ENCODE measurements around the gene CAPZB.

CAPZB gene

DNA sequence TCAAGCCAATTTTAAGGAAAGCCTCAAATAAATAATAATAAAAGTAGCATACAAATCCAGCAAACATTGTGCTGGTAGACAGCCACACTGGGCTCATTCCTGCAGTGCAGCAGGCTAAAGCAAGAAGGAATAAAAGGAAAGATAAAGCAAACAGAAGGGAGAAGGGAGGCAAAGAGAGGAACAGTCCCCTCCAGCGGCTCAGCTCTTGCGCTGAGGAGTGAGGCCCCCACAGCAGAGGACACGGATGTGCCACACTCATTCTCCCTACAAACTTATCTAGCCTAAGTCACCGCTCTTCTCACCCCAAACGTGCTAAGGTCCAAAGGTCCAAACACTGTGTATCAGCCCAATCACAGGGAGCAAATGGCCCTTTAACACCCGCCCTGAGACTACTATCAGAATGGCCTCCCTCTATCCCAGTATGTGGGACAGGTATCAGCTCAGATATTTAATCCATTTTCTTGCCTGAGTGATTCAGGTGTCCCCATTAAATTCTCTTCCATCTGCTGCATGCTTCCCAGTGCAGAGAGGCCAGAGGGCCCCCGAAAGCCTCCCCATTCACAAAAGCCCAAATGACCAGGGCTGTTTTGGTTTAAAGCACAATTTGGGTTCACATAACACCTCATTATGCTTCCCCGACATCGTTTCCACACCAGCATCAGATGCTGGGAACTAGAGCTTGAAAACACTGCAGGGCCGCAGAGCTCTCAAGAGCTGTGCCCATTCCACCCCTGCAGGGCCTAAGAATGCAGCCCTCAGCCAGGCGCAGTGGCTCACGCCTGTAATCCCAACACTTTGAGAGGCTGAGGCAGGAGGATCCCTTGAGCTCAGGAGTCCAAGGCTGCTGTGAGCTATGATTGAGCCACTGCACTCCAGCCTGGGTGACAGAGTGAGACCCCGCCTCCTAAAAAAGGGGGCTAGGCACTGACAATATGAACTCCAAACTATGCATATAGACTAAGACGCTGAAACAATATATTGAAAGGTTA is 17.8 kb downstream of the CAPZB start:
- no peak for DNase-seq

DNA sequence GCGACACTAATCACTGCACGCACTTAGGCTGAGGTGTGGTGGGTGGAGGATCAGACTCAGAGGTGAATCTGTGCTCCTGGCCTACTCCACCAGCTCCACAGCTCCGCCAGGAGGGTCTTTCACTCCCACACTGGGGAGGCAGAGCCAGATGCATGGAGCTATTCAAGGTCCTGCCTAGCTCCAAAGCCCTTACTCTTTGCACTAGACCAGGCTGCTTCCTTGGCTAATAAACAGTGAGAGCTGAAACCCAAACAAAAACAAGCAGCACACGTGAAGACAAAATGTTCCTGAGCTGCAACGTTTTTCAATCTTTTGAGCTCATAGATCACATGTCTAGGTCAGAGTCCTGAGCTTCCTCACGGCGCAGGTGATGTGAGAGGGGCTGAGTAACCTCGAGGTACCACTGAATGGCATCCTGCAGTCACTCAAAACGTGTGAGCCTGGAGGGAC is 19.2 kb downstream of the CAPZB start:
- DNase-seq = no peak

DNA sequence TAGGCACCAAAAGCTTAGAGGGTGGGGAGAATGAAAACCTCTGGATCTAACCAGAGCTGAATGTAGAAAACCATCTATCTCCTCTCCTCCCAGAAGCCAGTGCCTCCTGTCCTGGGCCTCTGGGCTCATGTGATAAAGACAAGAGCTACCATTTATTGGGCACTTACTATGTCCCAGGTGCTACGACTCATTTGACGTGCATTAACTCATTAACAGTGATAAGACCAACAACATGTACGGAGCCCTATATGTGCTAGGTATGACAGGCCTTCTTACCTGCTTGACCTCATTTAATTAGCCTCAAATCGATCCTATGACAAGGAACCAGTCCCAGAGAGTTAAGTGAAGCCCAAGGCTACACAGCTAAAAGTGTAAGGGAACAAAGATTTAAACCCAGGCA is 19.7 kb downstream of the CAPZB start:
- DNase-seq = no peak

DNA sequence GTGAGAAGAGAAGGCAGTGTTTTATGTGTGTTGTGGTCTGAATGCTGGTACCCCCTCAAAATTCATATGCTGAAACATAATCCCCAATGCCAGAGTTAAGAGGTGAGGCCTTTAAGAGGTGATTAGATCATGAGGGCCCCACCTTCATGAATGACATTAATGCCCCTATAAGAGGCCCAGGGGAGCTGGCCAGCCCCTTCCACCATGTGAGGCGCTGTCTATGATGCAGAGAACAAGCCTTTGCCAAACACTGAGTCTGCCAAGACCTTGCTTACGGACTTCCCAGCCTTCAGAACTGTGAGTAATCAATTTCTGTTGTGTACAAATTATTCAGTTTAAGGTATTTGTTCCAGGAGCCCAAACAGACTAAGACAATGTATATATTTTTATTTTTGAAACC is 20.2 kb downstream of the CAPZB start:
- DNase-seq = no peak

DNA sequence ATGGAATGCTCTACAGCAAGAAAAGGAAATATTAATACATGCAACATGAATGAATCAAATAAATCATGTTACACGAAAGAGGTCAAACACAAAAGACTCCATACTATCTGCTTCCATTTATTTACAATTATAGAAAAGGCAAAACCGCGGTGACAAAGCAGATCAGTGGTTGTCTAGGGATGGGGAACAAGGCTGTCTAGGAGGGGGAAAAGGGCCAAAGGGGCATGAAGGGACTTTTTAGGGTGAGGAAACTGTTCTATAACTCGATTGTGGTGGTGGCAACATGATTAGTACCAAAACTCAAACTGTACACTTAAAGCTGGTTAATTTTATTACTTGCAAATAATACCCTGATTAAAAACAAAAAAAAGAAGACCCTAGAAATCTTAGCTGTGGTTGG is 20.6 kb downstream of the CAPZB start:
- no peak for DNase-seq

DNA sequence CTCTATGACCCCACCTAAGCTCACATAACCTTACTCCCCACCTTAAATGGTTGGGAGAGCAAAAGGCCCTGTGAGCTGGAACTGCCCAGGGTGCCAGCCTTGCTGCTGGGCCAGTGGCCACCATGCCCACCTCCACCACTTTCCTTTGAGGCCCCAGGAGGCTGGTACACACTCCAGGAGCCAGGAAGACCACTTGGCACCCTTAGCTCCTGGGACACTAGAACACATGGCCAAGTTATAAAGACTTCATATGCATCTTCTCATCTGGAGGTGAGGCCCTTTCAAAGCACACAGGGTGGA is 21.9 kb downstream of the CAPZB start:
- no peak for DNase-seq

DNA sequence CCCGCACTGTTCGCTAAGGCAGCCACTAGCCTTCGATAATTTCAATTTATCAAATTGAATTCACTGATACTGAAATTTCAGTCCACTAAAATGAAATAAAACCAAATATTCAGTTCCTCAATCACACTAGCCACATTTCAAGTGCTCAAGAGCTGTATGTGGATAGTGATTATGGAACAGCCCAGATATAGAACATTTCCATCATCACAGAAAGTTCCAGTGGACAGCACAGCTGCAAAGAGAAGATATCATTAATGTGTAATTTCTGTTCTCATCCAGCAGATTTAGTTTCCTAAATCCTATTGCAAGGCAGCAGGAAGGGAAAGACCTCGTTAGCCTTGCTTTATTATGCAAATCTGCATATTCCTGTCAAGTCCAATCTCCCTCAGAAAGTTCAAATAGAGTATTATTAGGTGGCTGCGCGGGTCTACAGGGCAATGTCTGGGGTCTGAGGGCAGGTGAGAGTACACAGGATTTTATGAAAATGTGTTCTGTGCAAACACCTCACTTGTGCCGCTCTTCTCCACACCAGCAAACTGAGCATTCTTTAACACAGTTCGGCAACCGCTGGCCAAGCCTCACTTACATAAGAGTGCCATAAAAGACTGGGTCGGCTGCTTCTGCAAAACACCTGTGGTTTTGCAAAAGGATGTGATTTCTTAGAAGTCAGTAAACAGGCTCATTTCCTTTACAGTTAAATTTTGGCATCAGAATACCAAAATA is 22.4 kb downstream of the CAPZB start:
- no peak for DNase-seq

DNA sequence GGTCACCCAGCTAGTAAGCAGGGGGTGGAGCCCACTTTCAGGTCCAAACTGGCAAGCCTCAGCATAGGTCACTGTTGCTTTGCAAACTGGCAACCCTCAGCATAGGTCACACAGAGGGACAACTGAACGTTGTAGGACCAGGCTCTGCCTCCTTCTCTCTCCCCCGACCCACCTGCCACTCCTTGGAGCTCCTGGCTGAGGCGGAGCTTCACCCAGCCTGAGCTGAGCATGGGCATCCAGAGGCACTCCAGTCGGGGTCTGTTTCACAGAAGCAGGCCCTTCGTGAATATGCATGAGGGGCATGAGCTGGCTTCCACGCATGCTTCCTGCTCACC is 24.2 kb downstream of the CAPZB start:
- no peak for DNase-seq

DNA sequence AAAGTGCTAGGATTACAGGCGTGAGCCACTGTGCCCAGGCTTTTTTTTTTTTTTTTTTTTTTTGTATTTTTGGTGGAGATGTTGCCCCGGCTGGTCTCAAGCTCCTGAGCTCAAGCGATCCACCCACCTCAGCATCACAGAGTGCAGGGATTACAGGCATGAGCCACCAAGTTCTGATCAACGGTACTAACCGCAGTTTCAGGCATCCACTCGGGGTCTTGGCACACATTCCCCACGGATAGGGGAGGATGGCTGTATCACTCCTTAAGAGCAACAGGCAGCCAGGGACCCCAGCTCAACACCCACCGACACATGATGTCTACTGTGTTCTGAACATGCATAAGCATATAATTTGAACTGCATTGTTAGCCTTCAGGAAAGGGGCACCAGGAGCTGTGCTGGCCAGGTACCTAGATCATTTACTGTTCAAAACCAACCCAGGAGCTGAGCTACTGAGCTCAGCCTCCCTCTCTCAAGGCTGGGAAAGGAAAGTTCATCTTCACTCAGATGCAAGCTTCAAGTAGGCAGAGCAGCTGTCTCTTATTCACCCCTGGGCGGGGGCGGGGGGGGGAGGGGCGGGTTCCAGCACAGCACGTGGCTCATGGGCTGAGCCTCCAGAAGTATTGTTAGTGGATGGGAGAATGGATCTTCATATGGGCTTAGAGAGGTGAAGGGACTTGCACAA is 24.7 kb downstream of the CAPZB start:
- DNase-seq = no peak

DNA sequence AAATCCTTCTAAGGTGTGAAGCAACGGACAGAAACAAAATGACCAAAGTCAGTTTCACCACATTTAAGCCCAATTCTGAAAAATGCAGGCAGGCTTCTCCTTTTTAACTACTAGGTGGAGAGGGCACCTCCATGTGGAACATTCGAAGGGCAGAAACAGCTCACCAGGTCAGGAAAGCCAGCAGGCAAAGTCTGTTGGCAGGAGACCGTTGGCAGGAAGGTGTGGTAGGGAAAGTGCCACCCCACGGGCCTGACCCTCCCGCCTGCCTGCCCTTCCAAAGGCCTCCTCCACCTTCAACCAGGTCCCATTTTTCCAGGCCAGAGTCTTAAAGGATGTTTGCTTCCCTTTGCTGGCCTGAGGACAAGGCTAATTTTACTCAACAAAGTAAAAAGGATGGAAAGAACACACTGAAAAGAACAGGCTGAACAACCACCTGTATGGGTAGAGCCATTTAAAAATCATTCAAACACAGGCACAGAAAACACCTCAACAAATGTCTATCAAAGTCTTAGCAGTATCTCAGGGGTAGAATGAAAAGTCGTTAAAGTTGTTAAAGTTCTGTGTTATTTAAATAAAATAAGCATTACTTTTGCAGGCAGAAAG is 26.4 kb downstream of the CAPZB start:
- no peak for DNase-seq

DNA sequence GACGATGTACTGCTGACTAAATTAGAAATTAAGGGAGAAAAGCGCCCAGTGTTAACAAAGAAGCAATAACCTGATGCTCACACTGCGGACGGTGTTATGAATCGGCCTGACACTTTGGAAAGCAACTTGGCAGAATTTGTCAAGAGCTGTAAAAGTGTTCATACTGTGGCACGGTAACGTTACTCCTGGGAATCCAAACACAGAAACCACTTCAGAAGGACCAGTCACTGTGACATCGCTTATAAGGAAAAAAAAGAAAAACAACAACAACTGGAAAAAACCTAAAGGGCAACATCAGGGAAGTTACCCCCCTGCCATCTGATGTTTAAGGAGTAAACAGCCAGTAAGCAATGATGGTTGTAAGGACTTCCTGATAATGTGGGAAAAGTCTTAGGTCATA is 27.7 kb downstream of the CAPZB start:
- no peak for DNase-seq

DNA sequence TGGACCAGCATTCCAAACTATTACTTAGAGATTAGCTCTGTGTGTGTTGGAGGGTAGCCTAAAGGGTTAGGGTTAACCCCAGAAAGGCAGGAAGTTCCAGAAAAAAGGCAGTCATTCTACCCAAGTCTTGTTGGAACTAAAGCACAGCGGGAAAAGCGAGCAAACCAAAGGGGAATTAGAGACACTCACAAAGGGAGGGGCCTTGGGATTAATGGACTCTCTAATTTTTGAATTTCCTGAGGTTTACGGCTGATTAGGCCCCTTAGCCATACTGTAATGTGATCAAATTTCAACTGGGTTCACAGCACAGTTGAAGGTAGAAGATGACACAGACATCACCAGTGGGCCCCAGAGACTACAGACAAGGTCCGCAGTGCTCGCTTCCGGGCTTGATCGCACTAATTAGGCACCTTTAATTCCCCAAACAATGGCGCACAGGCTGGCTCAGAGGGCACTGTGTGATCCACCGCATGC is 28.3 kb downstream of the CAPZB start:
- no peak for DNase-seq

DNA sequence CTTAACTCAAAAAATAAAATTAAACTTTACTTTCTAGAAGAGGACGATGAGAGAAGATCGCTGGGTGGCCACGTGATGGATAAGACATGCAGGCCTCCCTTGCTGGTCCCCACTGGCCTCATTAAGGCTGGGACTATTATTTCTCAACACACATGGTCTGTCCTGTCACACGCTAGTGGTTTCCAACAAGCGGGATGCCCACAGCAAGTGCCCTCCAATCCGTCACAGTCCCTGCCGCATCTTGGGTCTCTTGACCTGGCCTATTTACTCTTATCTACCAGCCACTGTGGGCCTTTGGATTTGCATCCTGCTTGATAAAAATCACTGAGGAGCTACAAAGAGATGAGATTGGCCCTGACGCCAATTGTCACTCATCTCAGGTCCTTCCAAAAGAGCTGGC is 30.0 kb downstream of the CAPZB start:
- DNase-seq = no peak

DNA sequence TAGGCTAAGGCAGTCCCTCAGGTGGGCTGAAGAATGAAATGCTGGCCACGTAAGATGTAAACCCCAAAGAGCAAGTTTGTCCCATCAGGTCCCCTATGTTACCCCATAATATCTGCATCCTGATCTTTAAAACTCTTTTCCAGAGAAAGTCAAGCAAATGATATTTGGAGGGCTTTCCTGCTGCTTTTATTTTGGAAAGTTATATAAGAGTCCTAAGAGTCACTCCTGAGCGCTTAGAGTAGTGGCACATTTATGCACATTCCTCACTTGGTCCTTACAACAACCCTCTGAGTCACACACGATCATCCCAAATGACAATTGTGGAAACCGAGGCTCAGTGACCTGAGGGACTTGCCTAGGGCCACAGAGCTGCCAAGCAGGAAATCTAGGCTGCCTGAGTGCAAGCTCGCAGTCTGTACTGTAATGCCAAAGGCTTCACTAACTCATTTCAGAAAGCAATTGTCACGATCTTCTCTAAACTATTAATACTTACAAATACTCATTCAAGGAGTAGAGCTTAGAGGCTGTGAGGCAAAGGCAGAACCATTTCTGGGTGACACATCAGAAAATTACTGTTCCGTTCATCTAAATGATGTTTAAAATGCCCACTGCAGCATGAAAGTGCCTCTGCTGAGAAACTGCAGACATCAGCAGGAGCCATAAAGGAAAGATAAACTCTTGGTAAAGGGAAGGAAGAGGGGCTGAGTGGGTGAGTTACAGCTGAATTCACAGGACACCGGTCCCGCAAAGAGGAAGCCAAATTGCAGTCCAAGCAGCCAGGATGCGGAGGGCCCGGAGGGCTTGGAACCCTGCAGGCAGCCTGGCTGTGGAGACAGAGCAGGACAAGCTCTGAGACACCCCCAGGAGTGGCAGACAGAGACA is 30.8 kb downstream of the CAPZB start:
- DNase-seq = no peak

DNA sequence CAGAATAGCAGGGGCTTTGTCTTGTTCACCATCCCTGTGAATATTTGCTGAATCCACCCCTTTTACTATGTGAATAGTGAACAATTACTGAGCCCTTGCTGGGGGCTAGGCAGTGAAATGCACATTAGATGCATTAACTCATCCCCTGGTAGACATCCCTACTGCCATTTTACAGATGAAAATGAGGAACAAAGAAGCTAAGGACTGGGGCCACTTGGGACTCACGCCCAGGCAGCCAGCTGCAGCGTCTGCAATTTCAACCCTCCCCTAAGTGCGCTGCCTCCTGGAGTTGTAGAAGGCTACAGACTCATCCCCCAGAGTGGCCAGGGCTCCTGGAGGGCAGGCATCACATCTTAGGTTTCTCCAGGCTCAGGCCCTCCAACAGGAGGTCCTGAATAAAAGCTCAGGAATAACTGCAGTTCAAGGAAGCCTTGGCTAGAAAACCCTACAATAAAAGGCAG is 31.6 kb downstream of the CAPZB start:
- DNase-seq = no peak

DNA sequence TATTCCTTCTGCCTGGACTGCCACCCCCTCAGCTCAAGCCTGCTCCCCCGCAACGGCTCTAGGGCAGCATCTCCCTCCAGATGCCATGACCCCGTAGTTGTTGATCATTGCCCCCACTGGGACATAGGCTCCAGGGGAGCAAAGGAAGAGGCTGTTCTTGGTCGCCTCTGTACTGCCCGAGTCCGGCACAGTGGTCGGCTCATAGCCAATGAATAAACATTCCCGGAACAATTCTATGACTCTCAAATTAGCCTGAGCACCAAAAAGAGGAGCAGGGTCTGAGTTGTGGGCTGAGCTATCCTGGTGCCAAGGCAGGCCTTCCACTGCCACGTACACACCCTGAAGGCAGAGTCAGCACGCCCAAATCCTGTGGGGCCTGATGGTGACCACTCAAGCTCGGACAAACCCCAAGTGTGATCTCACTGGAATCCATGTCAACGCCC is 33.1 kb downstream of the CAPZB start:
- no peak for DNase-seq

DNA sequence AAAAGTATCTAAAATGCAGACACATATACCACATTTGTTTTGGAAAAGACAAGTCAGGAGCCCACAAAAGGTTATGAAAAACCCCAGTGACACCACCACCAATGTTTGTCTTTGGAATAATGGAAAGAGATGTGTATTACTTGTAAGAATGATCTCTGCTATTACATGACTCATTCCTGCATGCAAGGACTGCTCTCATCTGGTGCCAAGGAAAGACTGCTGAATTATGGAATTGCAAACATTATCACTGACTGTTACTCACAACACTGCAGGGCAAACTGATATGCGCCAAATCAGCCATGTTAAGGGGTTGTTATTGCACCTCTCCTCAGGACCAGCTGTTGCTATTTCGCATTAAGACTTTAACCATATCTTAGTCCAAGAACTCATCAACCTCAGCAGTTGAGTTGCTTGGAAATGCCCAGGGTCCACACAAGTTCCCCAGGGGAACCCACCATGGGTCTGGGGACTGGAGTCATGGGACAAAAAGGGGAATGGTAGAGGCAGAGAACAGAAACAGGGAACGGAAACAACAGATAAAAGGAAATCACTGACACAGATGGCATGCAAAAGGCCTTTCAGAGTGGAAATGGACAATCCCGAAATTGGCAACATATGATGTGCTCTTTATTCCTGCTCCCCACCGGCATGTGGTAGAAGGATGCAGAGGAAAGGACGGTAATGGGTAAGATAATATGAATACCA is 34.4 kb downstream of the CAPZB start:
- no peak for DNase-seq

DNA sequence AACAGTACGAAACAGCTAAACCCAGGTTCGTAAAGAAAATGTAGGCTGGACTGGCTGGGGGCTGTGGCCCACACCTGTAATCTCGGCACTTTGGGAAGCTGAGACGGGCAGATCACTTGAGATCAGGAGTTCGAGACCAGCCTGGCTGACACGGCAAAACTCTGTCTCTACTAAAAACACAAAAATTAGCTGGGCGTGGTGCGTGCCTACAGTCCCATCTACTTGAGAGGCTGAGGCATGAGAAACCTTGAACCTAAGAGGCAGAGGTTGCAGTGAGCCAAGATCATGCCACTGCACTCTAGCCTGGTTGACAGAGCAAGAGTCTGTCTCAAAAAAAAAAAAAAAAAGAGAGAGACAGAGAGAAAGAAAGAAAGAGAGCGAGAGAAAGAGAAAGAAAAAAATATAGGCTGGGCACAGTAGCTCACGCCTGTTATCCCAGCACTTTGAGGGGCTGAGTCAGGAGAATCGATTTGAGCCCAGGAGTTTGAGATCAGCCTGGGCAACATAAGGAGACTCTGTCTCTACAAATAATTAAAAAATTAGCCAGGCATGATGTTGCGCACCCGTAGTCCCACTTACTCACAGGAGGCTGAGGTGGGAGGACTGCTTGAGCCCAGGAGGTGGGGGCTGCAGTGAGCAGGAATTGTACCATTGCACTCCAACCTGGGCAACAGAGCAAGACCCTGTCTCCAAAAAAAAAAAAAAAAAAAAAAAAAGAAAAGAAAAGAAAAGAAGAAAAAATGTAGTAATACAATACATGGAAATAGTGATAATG is 35.7 kb downstream of the CAPZB start:
- DNase-seq = no peak

DNA sequence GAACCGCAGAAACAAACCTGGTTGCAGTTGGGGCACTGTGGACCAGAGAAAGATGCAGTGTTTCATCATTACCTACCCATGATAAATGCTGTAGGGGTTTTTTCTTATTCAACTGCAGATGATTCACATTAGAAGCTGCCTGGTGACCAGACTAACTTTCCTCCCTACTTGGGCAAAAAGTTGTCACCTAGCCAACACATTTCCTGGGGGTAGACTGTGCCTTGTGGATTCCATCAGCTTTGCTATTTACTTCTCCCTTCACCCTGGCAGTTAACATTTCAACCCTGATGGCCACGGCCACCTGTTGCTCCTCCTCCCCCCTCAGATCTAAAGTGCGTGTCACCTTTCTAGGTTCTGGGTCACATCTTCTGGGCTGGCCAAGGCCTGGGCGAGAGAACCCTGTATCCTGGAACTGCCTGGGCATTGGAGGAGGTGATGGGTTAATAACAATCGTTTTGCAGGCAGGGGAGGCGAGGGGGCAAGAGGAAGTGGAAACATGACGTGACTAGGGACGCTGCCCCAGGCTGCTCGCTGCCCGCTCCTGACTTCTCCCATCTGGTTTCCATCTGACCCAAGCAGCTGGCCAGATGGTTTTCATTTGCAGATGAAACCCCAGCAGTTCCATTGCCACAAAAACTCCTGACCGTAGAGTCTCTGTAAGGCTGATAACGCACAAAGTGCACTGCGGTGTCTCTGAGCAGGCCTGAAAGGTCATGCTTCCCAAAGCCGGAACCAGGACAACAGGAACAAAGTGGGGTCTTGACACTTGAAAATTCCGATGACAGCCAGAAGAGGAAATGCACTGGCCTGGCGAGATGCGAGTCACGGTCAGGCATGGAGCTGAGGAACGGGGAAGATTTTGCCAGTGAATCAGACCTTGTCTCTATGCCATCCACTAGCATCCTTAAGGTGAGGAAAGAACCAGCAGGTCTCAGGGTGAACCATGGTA is 36.6 kb downstream of the CAPZB start:
- DNase-seq = no peak
